H9 (cell line): ENCODE results near the gene RO60. TPM values are rescaled to one million over a fixed set of nuclear protein-coding genes. Genes with fewer than 3 reads are reported as not detected.

Experiments used
- DNase-seq: peaks from one replicate; pipeline ENCODE4 v3.0.0-alpha.2; 2017
- H2AFZ ChIP-seq: one replicate; pipeline ENCODE4 v1.6.1; 2013; ENCODE audit warnings: mild to moderate bottlenecking, low read length, control low read depth, moderate library complexity
- H2AK5ac ChIP-seq: 2 replicates; pipeline ENCODE4 v1.6.1; 2013; ENCODE audit warnings: low read length, control low read depth, mixed read lengths; ENCODE audit not compliant: insufficient read length
- H2BK120ac ChIP-seq: one replicate; pipeline ENCODE4 v1.6.1; 2013; ENCODE audit warnings: low read depth, mild to moderate bottlenecking, low read length, control low read depth, inconsistent platforms; ENCODE audit not compliant: poor library complexity, severe bottlenecking
- H2BK12ac ChIP-seq: 2 replicates; pipeline ENCODE4 v1.6.1; 2013; ENCODE audit warnings: low read length, control low read depth, mixed read lengths, low read depth; ENCODE audit not compliant: insufficient read length
- H2BK15ac ChIP-seq: 2 replicates; pipeline ENCODE4 v1.6.1; 2013; ENCODE audit warnings: low read depth, low read length, control low read depth
- H2BK20ac ChIP-seq: one replicate; pipeline ENCODE4 v1.6.1; 2013; ENCODE audit warnings: low read depth, mild to moderate bottlenecking, low read length, control low read depth, inconsistent platforms; ENCODE audit not compliant: poor library complexity, severe bottlenecking
- H2BK5ac ChIP-seq: 2 replicates; pipeline ENCODE4 v1.6.1; 2013; ENCODE audit warnings: low read length, control low read depth, mixed read lengths; ENCODE audit not compliant: insufficient read length
- H3K14ac ChIP-seq: 2 replicates; pipeline ENCODE4 v1.6.1; 2013; ENCODE audit warnings: low read length, control low read depth; ENCODE audit not compliant: insufficient read depth
- H3K18ac ChIP-seq: 2 replicates; pipeline ENCODE4 v1.6.1; 2013; ENCODE audit warnings: low read depth, mild to moderate bottlenecking, mixed read lengths, low read length, control low read depth; ENCODE audit not compliant: insufficient read length
- H3K23ac ChIP-seq: 2 replicates; pipeline ENCODE4 v1.6.1; 2013; ENCODE audit warnings: low read length, control low read depth, mixed read lengths, low read depth; ENCODE audit not compliant: insufficient read length
- H3K23me2 ChIP-seq: 2 replicates; pipeline ENCODE4 v1.6.1; 2013; ENCODE audit warnings: low read depth, mild to moderate bottlenecking, mixed read lengths, low read length, control low read depth; ENCODE audit not compliant: insufficient read length, poor library complexity, severe bottlenecking
- H3K27ac ChIP-seq: 2 replicates; pipeline ENCODE4 v1.5.1; 2013; ENCODE audit warnings: low read length, control low read depth, mixed read lengths, low read depth; ENCODE audit not compliant: insufficient read length
- H3K27me3 ChIP-seq: 2 replicates; pipeline ENCODE4 v1.6.1; 2013; ENCODE audit warnings: low read length, control low read depth, inconsistent platforms; ENCODE audit not compliant: insufficient read depth
- H3K4ac ChIP-seq: 2 replicates; pipeline ENCODE4 v1.6.1; 2013; ENCODE audit warnings: low read depth, mild to moderate bottlenecking, control low read depth, inconsistent platforms, low read length, moderate library complexity
- H3K4me1 ChIP-seq: 2 replicates; pipeline ENCODE4 v1.6.1; 2013; ENCODE audit warnings: low read length, control low read depth, inconsistent platforms; ENCODE audit not compliant: insufficient read depth
- H3K4me2 ChIP-seq: 2 replicates; pipeline ENCODE4 v1.6.1; 2013; ENCODE audit warnings: low read length, control low read depth, mixed read lengths; ENCODE audit not compliant: insufficient read length, insufficient read depth
- H3K56ac ChIP-seq: 2 replicates; pipeline ENCODE4 v1.6.1; 2013; ENCODE audit warnings: low read depth, mild to moderate bottlenecking, mixed read lengths, low read length, control low read depth; ENCODE audit not compliant: insufficient read length
- H3K79me1 ChIP-seq: 2 replicates; pipeline ENCODE4 v1.6.1; 2013; ENCODE audit warnings: low read depth, mild to moderate bottlenecking, moderate library complexity, low read length, control low read depth, inconsistent platforms; ENCODE audit not compliant: insufficient read depth, poor library complexity, severe bottlenecking
- H3K79me2 ChIP-seq: 2 replicates; pipeline ENCODE4 v1.6.1; 2013; ENCODE audit warnings: low read length, control low read depth, inconsistent platforms; ENCODE audit not compliant: insufficient read depth
- H3K9ac ChIP-seq: 2 replicates; pipeline ENCODE4 v1.6.1; 2013; ENCODE audit warnings: low read length, control low read depth, mixed read lengths; ENCODE audit not compliant: insufficient read length; ENCODE audit errors: extremely low read depth
- H3K9me3 ChIP-seq: one replicate; pipeline ENCODE4 v1.6.1; 2013; ENCODE audit warnings: low read depth, low read length, inconsistent platforms; ENCODE audit not compliant: control insufficient read depth
- H3T11ph ChIP-seq: one replicate; pipeline ENCODE4 v1.6.1; 2013; ENCODE audit warnings: mild to moderate bottlenecking, low read length, control low read depth, inconsistent platforms
- H4K20me1 ChIP-seq: one replicate; pipeline ENCODE4 v1.6.1; 2013; ENCODE audit not compliant: control insufficient read depth, insufficient read length, insufficient read depth
- H4K5ac ChIP-seq: 2 replicates; pipeline ENCODE4 v1.6.1; 2013; ENCODE audit warnings: low read depth, mild to moderate bottlenecking, mixed read lengths, low read length, control low read depth; ENCODE audit not compliant: insufficient read length
- H4K8ac ChIP-seq: replicated peaks from 2 replicates; pipeline ENCODE4 v1.6.1; 2013; ENCODE audit warnings: low read length, control low read depth, mixed read lengths, low read depth; ENCODE audit not compliant: insufficient read length
- H4K91ac ChIP-seq: 2 replicates; pipeline ENCODE4 v1.6.1; 2013; ENCODE audit warnings: low read depth, mild to moderate bottlenecking, moderate library complexity, mixed read lengths, low read length, control low read depth; ENCODE audit not compliant: insufficient read length
- H3K27ac Mint-ChIP-seq, 3 experiments: 2 replicates in 2 of 3; 3 replicates in 1 of 3; pipeline ENCODE4 v1.8.0; 2020 to 2021; ENCODE audit warnings: mixed read lengths in 3 of 3, mild to moderate bottlenecking in 1 of 3, moderate library complexity in 1 of 3
- H3K27me3 Mint-ChIP-seq: 2 replicates; pipeline ENCODE4 v1.8.0; 2021; ENCODE audit warnings: low read depth, mild to moderate bottlenecking, moderate library complexity, mixed read lengths
- H3K36me3 Mint-ChIP-seq, 3 experiments: 2 replicates in 2 of 3; 3 replicates in 1 of 3; pipeline ENCODE4 v1.8.0; 2020 to 2021; ENCODE audit warnings: low read depth in 3 of 3, mixed read lengths in 3 of 3; ENCODE audit not compliant: insufficient read depth in 1 of 3
- H3K4me1 Mint-ChIP-seq, 2 experiments: 2 replicates each; pipeline ENCODE4 v1.8.0; 2020; ENCODE audit warnings: mixed read lengths in 2 of 2
- H3K4me3 Mint-ChIP-seq, 2 experiments: 2 replicates in 1 of 2; 3 replicates in 1 of 2; pipeline ENCODE4 v1.8.0; 2020 to 2021; ENCODE audit warnings: mild to moderate bottlenecking in 2 of 2, mixed read lengths in 2 of 2, moderate library complexity in 1 of 2
- H3K9me3 Mint-ChIP-seq, 2 experiments: 2 replicates in 1 of 2; 3 replicates in 1 of 2; pipeline ENCODE4 v1.8.0; 2020; ENCODE audit warnings: mild to moderate bottlenecking in 2 of 2, mixed read lengths in 2 of 2, moderate library complexity in 1 of 2
- CTCF ChIP-seq: fragments of 200-600 bp; sonication (generic); conservative IDR thresholded peaks from 3 replicates; pipeline ENCODE4 v1.8.0; 2021; ENCODE audit warnings: antibody characterized with exemption, mild to moderate bottlenecking
- WGBS: extraction: QIAGEN DNeasy Blood & Tissue Kit; methylation state at CpG from one replicate; pipeline ENCODE4 v1.1.7; 2013; ENCODE audit warnings: missing lambda C conversion rate, low lambda C conversion rate, mixed read lengths; ENCODE audit not compliant: insufficient read length; ENCODE audit errors: extremely low coverage; 5-methylcytosine and 5-hydroxymethylcytosine counted together
- total RNA-seq: library from RNA; stranded (reverse); gene quantifications from 2 replicates; pipeline ENCODE4 v1.2.1, GENCODE V29; 2021

RO60 gene
- total RNA-seq, 1 experiment from 2014 or later, result 84.7 TPM

GRCh38 chr1:193104907-193105820, 45.8 kb downstream of the RO60 start, which contains the start of gene GLRX2:
Gene GLRX2 (minus strand): TSS chr1:193105414. CDS start chr1:193105382, 32 bp downstream.
- no peaks in the 10 kb centered on the region for H4K20me1 ChIP-seq
- Mint-ChIP-seq H3K36me3 (peaks cover 0 to 5% (median 0%) of the 10 kb centered on the region in 3 experiments; a peak in 1 of 7 replicates), H3K27ac (peak within 1 kb of the TSS; percentile 73 to 95 (median 86); a peak in 4 of 7 replicates), H3K27me3 (peaks cover 13% of the 10 kb centered on the region), H3K4me1 (peaks cover 12 to 13% of the 10 kb centered on the region in 2 experiments), H3K9me3 (no peaks in the 10 kb centered on the region), H3K4me3 (peak within 1 kb of the TSS; percentile 81 to 92)
- no peak within 1 kb of the TSS for H2BK120ac ChIP-seq
- no peak within 1 kb of the TSS for H4K91ac ChIP-seq
- H2AFZ ChIP-seq, result peak within 1 kb of the TSS; percentile 36
- H3T11ph ChIP-seq, result no peak within 1 kb of the TSS
- H3K23me2 ChIP-seq, result peaks cover 10% of the 10 kb centered on the region
- no peak within 1 kb of the TSS for H3K56ac ChIP-seq
- no peak within 1 kb of the TSS for H3K23ac ChIP-seq
- H2BK20ac ChIP-seq, result no peak within 1 kb of the TSS
- no peaks in the 10 kb centered on the region; the same call in 1 of the 2 replicates for H3K27me3 ChIP-seq
- no peak within 1 kb of the TSS for H3K18ac ChIP-seq
- peak within 1 kb of the TSS; percentile 69 for H3K4me2 ChIP-seq
- H3K4ac ChIP-seq, result no peak within 1 kb of the TSS
- no peak within 1 kb of the TSS for H2BK5ac ChIP-seq
- no CpG with 5 or more reads among the region's 73 CpGs for WGBS
- H2BK15ac ChIP-seq, result no peak within 1 kb of the TSS
- no peak for TF ChIP-seq CTCF
- no peak within 1 kb of the TSS for H2AK5ac ChIP-seq
- no peaks in the 10 kb centered on the region for H3K79me2 ChIP-seq
- no peak within 1 kb of the TSS for H4K8ac ChIP-seq
- no peak within 1 kb of the TSS for H3K27ac ChIP-seq
- H2BK12ac ChIP-seq, result no peak within 1 kb of the TSS
- H3K79me1 ChIP-seq, result no peaks in the 10 kb centered on the region
- no peaks in the 10 kb centered on the region for H3K4me1 ChIP-seq
- H3K14ac ChIP-seq, result 0 out of 2 replicates have a peak within 1 kb of the TSS, but pooled peaks have one; percentile 24
- no peak within 1 kb of the TSS for H4K5ac ChIP-seq
- peak; percentile 91 for DNase-seq
- peak within 1 kb of the TSS; percentile 51 for H3K9ac ChIP-seq
- no peaks in the 10 kb centered on the region for H3K9me3 ChIP-seq
